IMR-90 (cell line): ENCODE results near the gene LZIC. TPM values are rescaled to one million over a fixed set of nuclear protein-coding genes. Genes with fewer than 3 reads are reported as not detected.

Source experiments
- ATAC-seq: fragments of 200-7000 bp; cut with Tn5 transposase; 2 replicates; pipeline ENCODE4 v1.9.1; 2020; ENCODE audit warnings: low read depth, mild to moderate bottlenecking, moderate library complexity
- BruUV-seq: library from RNA; stranded (reverse); fragments of 400-500 nt; replicated peaks from 2 replicates; lab custom pipeline; 2021; lab: Mats Ljungman, UMichigan
- CTCF ChIA-PET: fragments of 300-600 bp; formaldehyde crosslinking; extraction: SDS; loops from one replicate; lab custom pipeline; 2021; ENCODE audit warnings: antibody characterized with exemption; lab: Yijun Ruan, JAX
- POLR2A ChIA-PET: fragments of 300-600 bp; sonication (Branson Sonifier 250); formaldehyde crosslinking; loops from one replicate; lab custom pipeline; 2022; ENCODE audit warnings: antibody characterized with exemption; ENCODE audit not compliant: unreplicated experiment; lab: Charles Lee
- DNase-seq: peaks from one replicate; pipeline ENCODE4 v3.0.0; 2013
- H2AFZ ChIP-seq: replicated peaks from 2 replicates; pipeline ENCODE3; 2013; ENCODE audit warnings: low read length, mild to moderate bottlenecking; ENCODE audit not compliant: poor library complexity
- H2AK5ac ChIP-seq: 2 replicates; pipeline ENCODE4 v1.6.1; 2013; ENCODE audit warnings: low read depth, low read length, inconsistent platforms
- H2AK9ac ChIP-seq: replicated peaks from 2 replicates; pipeline ENCODE3; 2013; ENCODE audit warnings: mild to moderate bottlenecking, low read depth, low read length, moderate library complexity; ENCODE audit not compliant: poor library complexity
- H2BK120ac ChIP-seq: 2 replicates; pipeline ENCODE4 v1.6.1; 2013; ENCODE audit warnings: low read depth, low read length, inconsistent platforms
- H2BK15ac ChIP-seq: 3 replicates; pipeline ENCODE4 v1.6.1; 2013; ENCODE audit warnings: low read depth, low read length, inconsistent platforms
- H2BK20ac ChIP-seq: 2 replicates; pipeline ENCODE4 v1.6.1; 2013; ENCODE audit warnings: low read depth, mild to moderate bottlenecking, inconsistent platforms, low read length, moderate library complexity
- H2BK5ac ChIP-seq: 2 replicates; pipeline ENCODE4 v1.6.1; 2013; ENCODE audit warnings: mild to moderate bottlenecking, low read depth, low read length, inconsistent platforms; ENCODE audit not compliant: poor library complexity, severe bottlenecking
- H3K14ac ChIP-seq: replicated peaks from 2 replicates; pipeline ENCODE4 v1.6.1; 2013; ENCODE audit warnings: low read depth, low read length, inconsistent platforms
- H3K18ac ChIP-seq: 2 replicates; pipeline ENCODE4 v1.6.1; 2013; ENCODE audit warnings: low read depth, low read length, control low read depth
- H3K23ac ChIP-seq: 2 replicates; pipeline ENCODE4 v1.6.1; 2013; ENCODE audit warnings: low read depth, low read length, inconsistent platforms
- H3K27ac ChIP-seq: 2 replicates; pipeline ENCODE4 v1.5.1; 2013; ENCODE audit warnings: mild to moderate bottlenecking, control low read depth, low read length; ENCODE audit not compliant: insufficient read depth
- H3K27me3 ChIP-seq: 2 replicates; pipeline ENCODE4 v1.6.1; 2013; ENCODE audit warnings: low read length; ENCODE audit not compliant: control insufficient read depth, insufficient read depth
- H3K36me3 ChIP-seq: 2 replicates; pipeline ENCODE4 v1.6.1; 2013; ENCODE audit warnings: low read length, mixed read lengths; ENCODE audit not compliant: control insufficient read depth, insufficient read depth
- H3K4ac ChIP-seq: 2 replicates; pipeline ENCODE4 v1.6.1; 2013; ENCODE audit warnings: low read depth, low read length, inconsistent platforms
- H3K4me1 ChIP-seq: 2 replicates; pipeline ENCODE4 v1.6.1; 2013; ENCODE audit warnings: low read length, mixed read lengths; ENCODE audit not compliant: control insufficient read depth, insufficient read depth
- H3K4me2 ChIP-seq: 2 replicates; pipeline ENCODE4 v1.6.1; 2013; ENCODE audit warnings: low read depth, mild to moderate bottlenecking, control low read depth, low read length, moderate library complexity
- H3K4me3 ChIP-seq: 2 replicates; pipeline ENCODE4 v1.5.1; 2013; ENCODE audit warnings: low read depth, mild to moderate bottlenecking, control low read depth, low read length, moderate library complexity; ENCODE audit not compliant: insufficient read depth
- H3K56ac ChIP-seq: 2 replicates; pipeline ENCODE4 v1.6.1; 2013; ENCODE audit warnings: low read length, inconsistent platforms; ENCODE audit not compliant: insufficient read depth; ENCODE audit errors: extremely low read depth
- H3K79me1 ChIP-seq, 2 experiments: 2 replicates each; pipeline ENCODE4 v1.6.1; 2013; ENCODE audit warnings: low read length in 2 of 2, inconsistent platforms in 1 of 2, low read depth in 1 of 2
- H3K9ac ChIP-seq: 2 replicates; pipeline ENCODE4 v1.6.1; 2013; ENCODE audit warnings: low read depth, low read length, control low read depth
- H3K9me1 ChIP-seq: 2 replicates; pipeline ENCODE4 v1.6.1; 2013; ENCODE audit warnings: low read length, inconsistent platforms; ENCODE audit not compliant: insufficient read depth
- H3K9me3 ChIP-seq: 2 replicates; pipeline ENCODE4 v1.6.1; 2013; ENCODE audit warnings: low read length; ENCODE audit not compliant: control insufficient read depth, insufficient read depth
- H4K20me1 ChIP-seq: 2 replicates; pipeline ENCODE4 v1.6.1; 2013; ENCODE audit warnings: low read length, inconsistent platforms; ENCODE audit not compliant: insufficient read depth
- H4K5ac ChIP-seq: 2 replicates; pipeline ENCODE4 v1.6.1; 2013; ENCODE audit warnings: mild to moderate bottlenecking, low read depth, low read length, control low read depth
- H4K8ac ChIP-seq, 2 experiments: 2 replicates each; pipeline ENCODE4 v1.6.1; 2013; ENCODE audit warnings: low read depth in 2 of 2, low read length in 2 of 2, control low read depth in 1 of 2, inconsistent platforms in 1 of 2
- H4K91ac ChIP-seq: 2 replicates; pipeline ENCODE4 v1.6.1; 2013; ENCODE audit warnings: low read depth, low read length, inconsistent platforms; ENCODE audit not compliant: insufficient read depth
- BHLHE40 ChIP-seq: fragments of 150-350 bp; IDR thresholded peaks from 2 replicates; pipeline ENCODE4 v1.6.1; 2016; ENCODE audit warnings: mild to moderate bottlenecking, low read depth, low read length
- CEBPB ChIP-seq: IDR thresholded peaks from 2 replicates; pipeline ENCODE4 v1.6.1; 2012; ENCODE audit warnings: low read depth, low read length, improper control_type of control experiment
- CHD1 ChIP-seq: IDR thresholded peaks from 2 replicates; pipeline ENCODE4 v1.6.1; 2012; ENCODE audit warnings: low read depth, low read length, improper control_type of control experiment
- ELK1 ChIP-seq: fragments of 150-350 bp; IDR thresholded peaks from 2 replicates; pipeline ENCODE4 v1.6.1; 2016; ENCODE audit warnings: low read depth, mild to moderate bottlenecking, low read length, moderate library complexity, borderline replicate concordance
- FOS ChIP-seq: fragments of 150-350 bp; IDR thresholded peaks from 2 replicates; pipeline ENCODE4 v1.6.1; 2016; ENCODE audit warnings: low read depth, low read length
- MAFK ChIP-seq: IDR thresholded peaks from 2 replicates; pipeline ENCODE4 v1.6.1; 2012; ENCODE audit warnings: low read depth, low read length, improper control_type of control experiment
- MAZ ChIP-seq: IDR thresholded peaks from 2 replicates; pipeline ENCODE4 v1.6.1; 2012; ENCODE audit warnings: low read depth, mild to moderate bottlenecking, low read length, improper control_type of control experiment, moderate library complexity, borderline replicate concordance
- MXI1 ChIP-seq: IDR thresholded peaks from 2 replicates; pipeline ENCODE4 v1.6.1; 2012; ENCODE audit warnings: low read depth, mild to moderate bottlenecking, low read length, moderate library complexity, borderline replicate concordance
- NFE2L2 ChIP-seq: fragments of 150-350 bp; IDR thresholded peaks from 2 replicates; pipeline ENCODE4 v1.6.1; 2016; ENCODE audit warnings: low read depth, mild to moderate bottlenecking, low read length
- POLR2A ChIP-seq: IDR thresholded peaks from 2 replicates; pipeline ENCODE4 v1.6.1; 2012; ENCODE audit warnings: mild to moderate bottlenecking, low read depth, low read length
- RAD21 ChIP-seq: IDR thresholded peaks from 2 replicates; pipeline ENCODE4 v1.6.1; 2012; ENCODE audit warnings: low read length, improper control_type of control experiment
- RCOR1 ChIP-seq: IDR thresholded peaks from 2 replicates; pipeline ENCODE4 v1.6.1; 2012; ENCODE audit warnings: mild to moderate bottlenecking, low read length, improper control_type of control experiment; ENCODE audit not compliant: insufficient replicate concordance
- RFX5 ChIP-seq: IDR thresholded peaks from 2 replicates; pipeline ENCODE4 v1.8.0; 2012; ENCODE audit warnings: low read depth, mild to moderate bottlenecking, low read length, moderate library complexity
- SMC3 ChIP-seq: fragments of 150-350 bp; IDR thresholded peaks from 2 replicates; pipeline ENCODE4 v1.6.1; 2016; ENCODE audit warnings: low read depth, mild to moderate bottlenecking, antibody characterized with exemption, low read length, moderate library complexity
- WGBS, 2 experiments: methylation state at CpG; one replicate each; pipeline versions ENCODE4 v1.1.5 to v1.1.7; 2013; ENCODE audit warnings: missing lambda C conversion rate in 2 of 2; ENCODE audit not compliant: insufficient read length in 1 of 2; ENCODE audit errors: extremely low coverage in 2 of 2; 5-methylcytosine and 5-hydroxymethylcytosine counted together
- dilution Hi-C: fragments of 300-500 bp; cut with HindIII; formaldehyde crosslinking; loops from one replicate; pipeline ENCODE4 v1.14.3; 2018; ENCODE audit warnings: low sequenced_read_pairs; ENCODE audit not compliant: unreplicated experiment
- in situ Hi-C: fragments of 300-500 bp; cut with MboI; formaldehyde crosslinking; loops from 3 replicates; pipeline ENCODE4 v1.14.3; 2019; ENCODE audit warnings: low sequenced_read_pairs, inconsistent platforms, mixed read lengths
- intact Hi-C: fragments of 100-400 bp; cut with micrococcal nuclease; formaldehyde crosslinking; loops from 2 replicates; pipeline ENCODE4 v1.10.0; 2022
- polyA plus RNA-seq, 3 experiments: library from polyadenylated mRNA; depleted of rRNA; stranded (reverse); fragments of >200 nt; gene quantifications; 2 replicates each; pipeline ENCODE4 v1.2.3, GENCODE V29; 2012; ENCODE audit warnings: low replicate concordance in 1 of 3
- total RNA-seq: library from RNA; depleted of rRNA; stranded (reverse); fragments of >200 nt; gene quantifications from 2 replicates; pipeline ENCODE4 v1.2.3, GENCODE V29; 2012
- TF ChIP-seq, protein P1 (sequence below): fragments of 150-350 bp; IDR thresholded peaks from 2 replicates; pipeline ENCODE4 v1.6.1; 2017; ENCODE audit warnings: mild to moderate bottlenecking, antibody characterized with exemption, low read length, low read depth

Gene LZIC
- total and polyA plus RNA-seq, 2 of the 4 experiments (the other 2 are of a cell fraction): 11.6 to 19.0 TPM

DNA sequence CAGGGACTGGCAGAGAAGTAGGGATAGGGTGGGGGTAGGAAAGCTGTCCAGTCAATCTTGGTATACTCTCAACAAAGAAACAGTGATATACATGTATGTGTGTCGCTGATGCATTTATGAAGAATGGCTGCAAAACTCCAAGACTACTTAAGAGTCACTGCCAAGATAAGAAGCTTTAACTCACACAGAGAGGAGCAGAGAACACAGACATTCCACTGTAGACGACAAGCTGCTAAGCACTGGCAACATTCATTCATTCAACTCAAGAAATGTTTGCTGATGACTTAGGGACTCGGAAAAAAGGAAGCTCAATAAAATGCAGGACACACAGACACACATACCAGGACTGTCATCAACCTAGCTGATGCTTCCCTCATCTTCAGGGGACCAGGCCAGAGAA lies 38.6 kb downstream of the LZIC start:
- H3K4me2 ChIP-seq: no peak overlapping the region
- TF ChIP-seq RCOR1 (no peak), NFE2L2 (no peak), SMC3 (no peak), MAFK (no peak), POLR2A (no peak), ELK1 (no peak), CEBPB (no peak), MAZ (no peak), MXI1 (no peak), CHD1 (no peak), RAD21 (no peak), BHLHE40 (no peak), RFX5 (no peak), FOS (no peak)
- TF ChIP-seq, protein P1, sequence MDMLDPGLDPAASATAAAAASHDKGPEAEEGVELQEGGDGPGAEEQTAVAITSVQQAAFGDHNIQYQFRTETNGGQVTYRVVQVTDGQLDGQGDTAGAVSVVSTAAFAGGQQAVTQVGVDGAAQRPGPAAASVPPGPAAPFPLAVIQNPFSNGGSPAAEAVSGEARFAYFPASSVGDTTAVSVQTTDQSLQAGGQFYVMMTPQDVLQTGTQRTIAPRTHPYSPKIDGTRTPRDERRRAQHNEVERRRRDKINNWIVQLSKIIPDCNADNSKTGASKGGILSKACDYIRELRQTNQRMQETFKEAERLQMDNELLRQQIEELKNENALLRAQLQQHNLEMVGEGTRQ: no peak
- DNase-seq (peak; percentile 54), ATAC-seq (peak; percentile 35; the same call in 1 of the 2 replicates)
- no peak overlapping the region for H2AFZ ChIP-seq
- no peak overlapping the region; the same call in 1 of the 2 replicates for H2BK120ac ChIP-seq
- peak overlapping the region; percentile 24; the same call in 1 of the 2 replicates for H3K4ac ChIP-seq
- H4K8ac ChIP-seq: no peak overlapping the region
- ChIA-PET CTCF (interaction anchor here (0.7 kb wide), 1 partner anchor 13 kb away, joined by 3 read pairs; no protein-coding TSS in a partner anchor), POLR2A (interaction anchor here (0.5 kb wide), 1 partner anchor 46 kb away, joined by 4 read pairs; no protein-coding TSS in a partner anchor)
- H3K9me1 ChIP-seq: peaks cover 18% of the 10 kb centered on the region
- H2BK20ac ChIP-seq: peak overlapping the region; percentile 16; the same call in 1 of the 2 replicates
- peak overlapping the region; percentile 3 for H3K14ac ChIP-seq
- H2BK5ac ChIP-seq: peak overlapping the region; percentile 21
- in situ Hi-C loops (no loop called here), dilution Hi-C loops (no loop called here), intact Hi-C loops (no loop called here)
- no peak overlapping the region for H4K5ac ChIP-seq
- peak overlapping the region; percentile 39 for H2AK9ac ChIP-seq
- H3K23ac ChIP-seq: peak overlapping the region; percentile 42; the same call in 1 of the 2 replicates
- peaks cover 8% of the 10 kb centered on the region for H3K4me1 ChIP-seq
- H3K27me3 ChIP-seq: no peaks in the 10 kb centered on the region
- BruUV-seq: no TSS peak
- H3K79me1 ChIP-seq: peaks cover 47 to 73% of the 10 kb centered on the region in 2 experiments
- peak overlapping the region; percentile 34; the same call in 1 of the 3 replicates for H2BK15ac ChIP-seq
- no peak overlapping the region for H3K27ac ChIP-seq
- H4K91ac ChIP-seq: no peak overlapping the region
- H2AK5ac ChIP-seq: 0 out of 2 replicates have a peak overlapping the region, but pooled peaks have one; percentile 7
- WGBS, 2 experiments: no CpG with 5 or more reads among the region's 3 CpGs
- H3K9ac ChIP-seq: no peak overlapping the region
- no peaks in the 10 kb centered on the region for H3K36me3 ChIP-seq
- H3K9me3 ChIP-seq: no peaks in the 10 kb centered on the region
- H3K18ac ChIP-seq: no peak overlapping the region
- H3K4me3 ChIP-seq: no peak overlapping the region
- H3K56ac ChIP-seq: no peak overlapping the region
- H4K20me1 ChIP-seq: no peaks in the 10 kb centered on the region; the same call in 1 of the 2 replicates
